NCI-H526 treated with DMSO at 0.1 percent for 48 hours (cell line): Measurements from ENCODE around the gene CNTROB.
A peak's percentile ranks its signal among the peaks of the same experiment; 100 is the strongest.
"Not testable (repeated sequence)": the region's sequence is repeated elsewhere in the genome, so short reads cannot be mapped to it uniquely, and the experiment has no call there.

Source experiments
- DNase-seq: peaks from one replicate; lab custom pipeline; 2025; lab: John Stamatoyannopoulos, UW

The CNTROB gene

GRCh38 chr17:7946441-7946840 is 14.4 kb downstream of the CNTROB start:
- no peak for DNase-seq

DNA sequence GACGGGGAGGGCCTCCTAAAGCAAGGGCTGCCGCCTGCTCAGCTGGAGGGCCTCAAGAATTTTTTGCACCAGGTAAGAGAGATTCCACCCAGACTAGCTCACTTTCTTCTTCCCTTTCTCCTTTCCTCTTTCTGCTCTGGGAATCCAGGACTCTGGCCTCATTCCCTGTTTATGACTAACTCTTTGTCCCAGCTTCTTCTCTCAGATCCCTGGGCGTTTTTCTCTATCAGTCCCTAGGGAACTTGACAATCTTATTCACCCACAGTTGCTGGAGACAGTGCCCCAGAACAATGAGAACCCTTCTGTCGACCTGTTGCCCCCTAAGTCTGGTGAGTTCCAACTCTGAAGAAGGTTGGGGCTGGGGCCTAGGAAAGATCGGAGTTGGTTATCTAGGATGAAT is 15.6 kb downstream of the CNTROB start:
- no peak for DNase-seq

DNA sequence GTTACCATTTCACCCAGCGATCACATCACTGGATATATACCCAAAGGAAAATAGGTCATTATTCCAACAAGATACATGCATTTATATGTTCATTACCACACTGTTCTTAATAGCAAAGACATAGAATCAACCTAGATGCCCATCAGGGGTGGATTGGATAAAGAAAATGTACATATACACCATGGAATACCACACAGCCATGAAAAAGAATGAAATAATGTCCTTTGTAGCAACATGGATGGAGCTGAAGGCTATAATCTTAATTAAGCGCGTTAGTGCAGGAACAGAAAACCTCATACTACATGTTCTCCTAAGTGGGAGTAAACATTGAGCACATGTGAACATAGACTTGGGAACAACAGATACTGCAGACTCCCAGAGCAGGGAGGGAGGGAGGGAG is 18.6 kb downstream of the CNTROB start:
- DNase-seq = no peak

- no peak for DNase-seq
Measured at GRCh38 chr17:7951143-7951792, 19.3 kb downstream of the CNTROB start.

DNA sequence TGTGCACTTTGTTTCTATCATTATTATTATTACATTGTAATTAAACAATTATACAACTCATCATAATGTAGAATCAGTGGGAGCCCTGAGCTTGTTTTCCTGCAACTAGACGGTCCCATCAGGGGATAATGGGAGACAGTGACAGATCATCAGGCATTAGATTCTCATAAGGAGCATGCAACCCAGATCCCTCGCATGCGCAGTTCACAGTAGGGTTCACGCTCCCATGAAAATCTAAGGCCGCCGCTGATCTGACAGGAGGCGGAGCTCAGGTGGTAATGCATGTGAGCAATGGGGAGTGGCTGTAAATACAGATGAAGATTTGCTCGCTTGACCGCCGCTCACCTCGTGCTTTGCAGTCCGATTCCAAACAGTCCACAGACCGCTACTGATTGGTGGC is 21.3 kb downstream of the CNTROB start:
- not testable (repeated sequence) for DNase-seq

DNA sequence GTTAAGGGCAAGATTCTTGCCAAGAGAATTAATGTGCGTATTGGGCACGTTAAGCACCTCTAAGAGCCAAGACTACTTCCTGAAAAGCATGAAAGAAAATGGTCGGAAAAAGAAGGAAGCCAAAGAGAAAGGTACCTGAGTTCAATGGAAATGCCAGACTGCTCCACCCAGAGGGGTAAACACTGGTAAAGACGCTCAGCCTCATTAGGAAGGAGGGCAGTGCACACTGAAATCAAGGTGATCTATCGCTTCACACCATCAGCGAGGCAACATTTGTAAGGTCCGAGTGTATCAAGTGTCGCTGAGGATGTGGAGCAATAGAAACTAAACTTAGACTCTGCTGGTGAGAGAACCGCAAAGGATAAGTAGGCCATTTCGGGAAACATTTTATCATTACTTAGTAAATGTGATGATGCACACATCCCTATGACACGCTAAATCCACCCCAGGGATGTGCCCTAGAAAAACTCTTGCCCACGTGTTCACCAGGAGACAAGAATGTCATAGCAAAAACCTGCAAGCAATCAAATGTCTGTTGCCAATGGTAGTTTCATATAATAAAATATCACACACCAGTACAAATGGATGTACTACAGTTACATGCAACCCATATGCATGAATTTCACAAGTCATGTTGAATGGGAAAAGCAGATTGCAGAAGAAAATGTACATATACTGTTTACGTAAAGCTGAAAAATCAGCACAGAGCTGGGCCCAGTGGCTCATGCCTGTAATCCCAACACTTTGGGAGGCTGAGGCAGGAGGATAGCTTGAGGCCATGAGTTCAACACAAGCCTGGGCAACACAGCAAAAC is 23.6 kb downstream of the CNTROB start:
- no peak for DNase-seq

GRCh38 chr17:7956228-7956965 is 24.4 kb downstream of the CNTROB start:
- no peak for DNase-seq

GRCh38 chr17:7959503-7960253 is 27.7 kb downstream of the CNTROB start:
- DNase-seq = no peak

GRCh38 chr17:7961421-7961820 is 29.4 kb downstream of the CNTROB start:
- no peak for DNase-seq

GRCh38 chr17:7967751-7968150 is 35.7 kb downstream of the CNTROB start:
- no peak for DNase-seq

- no peak for DNase-seq
Measured at GRCh38 chr17:7969433-7969832, 37.4 kb downstream of the CNTROB start.

GRCh38 chr17:7971651-7972050 is 39.6 kb downstream of the CNTROB start:
- no peak for DNase-seq

GRCh38 chr17:7972131-7972785 is 40.3 kb downstream of the CNTROB start:
- no peak for DNase-seq

GRCh38 chr17:7974638-7975131 is 42.7 kb downstream of the CNTROB start:
- DNase-seq = no peak

DNA sequence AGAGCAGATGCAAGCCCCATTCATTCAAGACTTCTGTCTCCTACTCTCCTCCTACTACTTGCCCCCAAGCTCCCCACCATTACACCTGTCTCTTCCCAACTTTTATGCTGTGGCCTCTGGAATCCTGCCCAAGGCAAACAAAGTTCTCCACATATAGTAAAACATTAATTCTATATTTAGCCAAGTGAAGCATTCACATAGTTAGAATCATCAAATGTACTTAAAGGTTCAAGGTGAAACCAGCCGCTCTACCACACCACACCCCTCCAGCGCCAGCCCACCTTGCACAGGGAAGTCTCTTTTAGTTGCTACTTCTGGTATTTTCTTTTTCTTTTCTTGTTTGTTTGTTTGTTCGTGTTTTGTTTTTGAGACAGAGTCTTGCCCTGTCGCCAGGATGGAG is 45.0 kb downstream of the CNTROB start:
- DNase-seq = no peak

DNA sequence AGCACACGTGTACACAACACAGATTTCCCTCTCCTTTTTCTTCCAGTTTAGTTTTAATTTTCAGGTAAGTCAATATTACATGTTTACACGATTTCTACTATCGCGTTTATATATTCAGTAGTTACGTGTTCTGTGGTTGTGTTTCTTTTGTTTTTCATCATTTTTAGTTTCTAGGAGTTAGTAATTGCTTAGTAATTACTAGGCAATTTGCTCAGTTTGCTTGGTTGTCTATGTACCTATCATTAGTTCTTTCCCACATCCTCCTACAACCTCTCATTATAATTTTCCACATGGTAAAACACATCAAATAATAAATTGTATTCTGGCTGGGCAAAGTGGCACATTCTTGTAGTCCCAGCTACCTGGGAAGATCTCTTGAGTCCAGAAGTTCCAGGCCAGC is 45.8 kb downstream of the CNTROB start:
- no peak for DNase-seq

DNA sequence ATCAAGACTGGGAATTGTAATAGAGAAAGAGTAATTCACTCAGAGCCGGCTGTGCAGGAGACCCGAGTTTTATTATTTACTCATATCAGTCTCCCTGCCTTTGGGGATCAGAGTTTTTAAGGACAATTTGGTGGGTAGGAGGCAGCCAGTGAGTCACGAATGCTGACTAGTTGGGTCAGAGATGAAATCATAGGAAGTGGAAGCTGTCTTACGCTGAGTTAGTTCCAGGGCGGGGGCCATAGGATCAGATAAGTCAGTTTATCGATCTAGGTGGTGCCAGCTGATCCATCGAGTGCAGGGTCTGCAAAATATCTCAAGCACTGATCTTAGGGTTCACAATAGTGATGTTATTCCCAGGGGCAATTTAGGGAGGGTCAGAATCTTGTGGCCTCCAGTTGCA is 50.2 kb downstream of the CNTROB start:
- DNase-seq = no peak

GRCh38 chr17:7982666-7983065 is 50.7 kb downstream of the CNTROB start:
- DNase-seq = no peak

GRCh38 chr17:7984904-7985303 is 52.9 kb downstream of the CNTROB start:
- no peak for DNase-seq

GRCh38 chr17:7987112-7987893 is 55.3 kb downstream of the CNTROB start:
- DNase-seq = no peak

DNA sequence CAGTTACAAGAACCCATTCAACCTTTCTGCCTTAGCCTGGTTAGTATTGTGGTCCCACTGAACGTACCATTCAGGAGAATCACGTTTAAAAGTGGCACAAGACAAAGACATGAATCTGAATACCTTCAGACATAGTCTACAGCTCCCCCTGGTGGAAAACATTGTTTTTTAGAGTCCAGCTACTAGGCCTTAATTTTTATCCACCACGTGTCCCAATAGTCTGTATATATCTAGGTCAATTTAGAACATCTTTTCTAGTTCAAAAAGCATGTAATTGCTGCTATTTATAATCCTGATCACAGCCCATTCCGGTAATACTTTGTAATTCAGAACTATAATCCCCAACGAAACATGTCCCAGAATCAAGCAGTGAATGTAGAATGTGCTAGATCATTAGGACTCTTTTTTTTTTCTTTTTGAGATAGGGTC is 56.8 kb downstream of the CNTROB start:
- DNase-seq = peak; percentile 46
